Right hindlimb (tissue), 1 donor: ENCODE measurements around the gene MAN2B2.

ENCODE experiments used
- DNase-seq: peaks from one replicate; pipeline ENCODE4 v3.0.0-alpha.2; 2018

MAN2B2 gene

DNA sequence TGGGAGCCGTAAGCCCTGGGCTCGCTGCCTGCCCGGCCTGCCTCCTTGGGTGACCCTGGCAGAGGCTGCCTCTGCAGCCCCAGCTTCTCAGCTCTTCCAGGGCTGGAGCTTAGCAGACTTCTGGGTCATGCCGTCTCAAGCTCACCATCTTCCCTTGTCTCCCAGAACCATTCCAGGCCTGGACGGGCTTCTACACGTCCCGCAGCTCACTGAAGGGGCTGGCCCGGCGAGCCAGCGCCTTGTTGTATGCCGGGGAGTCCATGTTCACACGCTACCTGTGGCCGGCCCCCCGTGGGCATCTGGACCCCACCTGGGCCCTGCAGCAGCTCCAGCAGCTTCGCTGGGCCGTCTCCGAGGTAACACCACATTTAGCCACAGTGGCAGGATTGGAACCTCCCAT lies 22.0 kb downstream of the MAN2B2 start:
- DNase-seq, result no peak

DNA sequence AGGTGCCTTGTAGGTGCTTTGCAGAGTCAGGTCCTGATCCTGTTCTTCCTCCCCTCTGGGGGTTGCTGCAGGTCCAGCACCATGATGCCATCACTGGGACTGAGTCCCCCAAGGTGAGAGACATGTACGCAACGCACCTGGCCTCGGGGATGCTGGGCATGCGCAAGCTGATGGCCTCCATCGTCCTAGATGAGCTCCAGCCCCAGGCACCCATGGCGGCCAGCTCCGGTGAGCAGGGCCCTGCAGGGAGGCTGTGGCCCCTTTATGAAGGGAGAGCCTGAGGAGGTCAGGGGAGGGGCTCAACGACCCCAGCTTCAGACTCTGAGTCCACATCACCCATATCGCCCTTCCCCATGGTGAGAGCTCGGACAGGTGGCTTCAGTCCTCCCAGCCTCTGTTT lies 23.1 kb downstream of the MAN2B2 start:
- DNase-seq, result no peak

DNA sequence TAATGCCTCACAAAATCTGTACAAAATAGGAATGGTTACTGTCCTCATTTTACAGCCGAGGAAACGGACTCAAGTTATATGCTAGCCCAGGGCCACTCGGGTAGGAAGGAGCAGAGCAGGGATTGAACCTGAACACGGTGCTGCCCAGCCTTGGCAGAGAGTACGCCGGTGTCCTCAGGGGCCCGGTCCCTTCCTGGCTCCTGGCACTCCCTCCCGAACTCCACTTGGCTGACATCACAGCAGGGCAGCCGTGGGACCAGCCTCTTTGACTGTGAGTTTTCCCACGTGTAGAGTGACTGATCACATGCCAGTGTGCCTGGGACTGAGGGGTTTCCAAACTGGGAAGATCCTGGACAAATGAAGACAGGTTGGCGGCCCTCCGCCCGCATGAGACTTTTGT lies 23.7 kb downstream of the MAN2B2 start:
- no peak for DNase-seq

DNA sequence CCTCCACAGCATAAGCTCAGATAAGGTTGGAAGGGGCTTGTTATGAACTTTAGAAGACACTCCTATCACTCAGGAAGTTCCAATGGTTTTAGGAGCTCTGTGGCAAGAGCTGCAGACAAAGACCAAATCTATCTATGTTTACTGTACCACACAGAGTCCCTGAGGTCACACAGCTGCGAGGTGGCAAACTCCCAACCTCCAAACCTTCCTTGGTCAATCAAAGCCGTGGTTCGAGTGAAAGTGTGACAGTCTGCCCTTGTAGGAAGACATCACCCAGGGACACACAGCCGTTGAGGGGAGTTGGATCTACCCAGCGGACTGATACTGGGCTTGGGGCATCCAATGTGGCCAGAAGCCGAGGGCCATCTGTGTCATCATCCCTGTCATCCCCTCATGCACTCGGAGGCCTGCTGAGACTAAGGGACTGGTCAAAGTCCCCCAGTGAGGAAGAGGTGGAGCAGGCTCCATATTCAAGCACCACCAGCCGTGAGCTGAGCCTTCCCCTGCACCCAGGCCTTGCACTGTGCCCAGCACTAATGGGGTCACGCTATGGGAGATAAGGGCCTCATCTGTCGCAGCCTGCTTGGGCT lies 26.8 kb downstream of the MAN2B2 start:
- DNase-seq, result no peak

DNA sequence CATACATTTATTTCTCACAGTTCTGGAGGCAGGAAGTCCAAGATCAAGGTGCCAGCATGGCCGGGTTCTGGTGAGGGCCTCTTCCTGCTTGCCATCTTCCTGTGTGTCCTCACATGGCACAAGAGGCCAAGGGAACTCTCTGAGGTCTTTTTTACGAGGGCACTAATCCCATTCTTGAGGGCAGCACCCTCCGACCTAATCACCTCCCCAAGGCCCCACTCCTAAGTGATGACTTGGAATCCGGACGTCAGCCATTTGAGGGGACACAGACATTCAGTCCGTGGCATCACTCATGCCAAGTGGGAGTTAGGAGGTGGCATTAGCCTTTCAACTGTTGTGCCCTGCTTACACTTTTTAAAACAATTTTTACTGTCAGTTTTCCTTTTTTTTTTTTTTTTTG lies 27.3 kb downstream of the MAN2B2 start:
- no peak for DNase-seq

DNA sequence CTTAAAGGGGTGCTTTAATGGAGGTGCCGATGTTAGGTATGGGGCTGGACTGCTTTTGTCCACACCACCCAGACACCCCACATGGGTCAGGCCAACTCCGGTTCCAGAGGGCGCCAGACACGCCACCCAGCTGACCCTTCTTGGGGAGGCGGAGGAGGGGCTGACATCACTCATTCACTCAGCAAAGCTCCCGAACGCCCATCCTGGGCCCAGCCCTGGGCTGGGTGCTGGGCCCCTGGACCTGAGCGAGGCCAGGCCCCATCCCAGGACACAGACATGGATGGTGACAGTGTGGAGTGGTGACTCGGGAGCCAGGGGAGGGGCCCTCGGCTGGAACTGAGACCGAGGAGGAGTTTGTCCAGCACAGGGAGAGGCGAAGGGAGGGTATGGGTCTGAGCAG lies 28.1 kb downstream of the MAN2B2 start:
- no peak for DNase-seq

DNA sequence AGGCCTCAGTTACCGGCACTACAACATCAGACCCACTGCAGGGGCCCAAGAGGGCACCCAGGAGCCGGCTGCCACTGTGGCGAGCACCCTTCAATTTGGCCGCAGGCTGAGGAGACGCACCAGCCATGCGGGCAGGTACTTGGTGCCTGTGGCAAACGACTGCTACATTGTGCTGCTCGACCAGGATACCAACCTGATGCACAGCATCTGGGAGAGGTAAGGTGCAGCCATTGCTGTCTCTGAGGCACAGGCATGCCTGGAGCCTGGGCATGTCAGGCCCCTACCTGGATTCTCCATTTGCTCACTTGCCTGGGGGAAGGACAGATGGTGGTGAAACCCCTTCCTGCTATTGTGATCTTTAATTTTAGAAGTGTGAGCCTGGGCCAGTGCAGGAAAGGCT lies 30.1 kb downstream of the MAN2B2 start:
- no peak for DNase-seq

DNA sequence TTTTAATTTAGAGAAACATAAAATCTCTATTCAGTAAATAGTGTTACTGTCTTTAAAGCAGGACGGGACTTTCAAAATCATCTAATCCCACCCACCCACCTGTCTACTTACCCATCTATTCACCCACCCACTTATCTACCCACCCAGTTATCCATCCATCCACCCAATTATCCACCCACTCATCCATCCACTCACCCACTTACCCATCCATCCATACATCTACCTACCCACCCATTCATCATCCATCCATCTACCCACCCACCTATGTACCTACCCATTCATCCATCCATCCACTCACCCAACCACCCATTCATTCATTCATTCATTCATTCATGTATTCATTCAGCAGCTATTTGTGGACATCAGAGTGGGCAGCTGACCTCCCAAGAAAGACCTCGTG lies 30.6 kb downstream of the MAN2B2 start:
- DNase-seq, result no peak

DNA sequence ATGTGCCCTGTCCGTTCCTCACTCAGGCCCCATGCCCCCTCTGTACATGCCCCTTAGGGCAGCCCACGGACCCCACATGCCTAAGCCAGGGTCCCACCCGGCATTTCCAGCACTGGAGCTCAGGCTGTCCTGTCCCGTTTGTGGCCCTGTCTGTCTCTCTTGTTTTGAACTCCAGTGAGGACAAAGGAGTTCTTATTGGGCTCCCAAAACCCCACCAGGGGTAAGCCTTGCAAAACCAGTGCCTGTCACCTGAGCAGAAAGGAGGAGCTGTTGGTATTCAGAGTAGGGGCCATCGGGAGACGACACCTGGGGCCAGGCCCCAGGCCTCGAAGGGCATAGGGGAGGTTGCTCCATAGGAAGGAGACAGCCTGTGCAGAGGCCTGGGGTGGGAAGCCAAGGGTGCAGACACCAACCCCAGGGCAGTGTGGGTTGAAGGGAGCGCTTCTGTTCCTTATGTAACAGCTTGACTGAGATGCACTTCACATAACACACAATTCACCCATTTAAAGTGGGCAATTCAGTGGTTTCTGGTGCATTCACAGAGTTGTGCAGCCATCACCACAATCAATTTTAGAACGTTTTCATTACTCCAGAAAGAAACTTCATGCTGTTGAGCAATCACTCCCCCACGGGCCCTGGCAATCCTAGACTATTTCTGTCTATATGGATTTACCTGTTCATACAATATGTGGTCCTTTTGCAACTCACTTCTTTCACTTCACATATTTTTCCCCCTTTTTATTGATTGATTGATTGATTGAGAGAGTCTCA lies 31.7 kb downstream of the MAN2B2 start:
- no peak for DNase-seq

DNA sequence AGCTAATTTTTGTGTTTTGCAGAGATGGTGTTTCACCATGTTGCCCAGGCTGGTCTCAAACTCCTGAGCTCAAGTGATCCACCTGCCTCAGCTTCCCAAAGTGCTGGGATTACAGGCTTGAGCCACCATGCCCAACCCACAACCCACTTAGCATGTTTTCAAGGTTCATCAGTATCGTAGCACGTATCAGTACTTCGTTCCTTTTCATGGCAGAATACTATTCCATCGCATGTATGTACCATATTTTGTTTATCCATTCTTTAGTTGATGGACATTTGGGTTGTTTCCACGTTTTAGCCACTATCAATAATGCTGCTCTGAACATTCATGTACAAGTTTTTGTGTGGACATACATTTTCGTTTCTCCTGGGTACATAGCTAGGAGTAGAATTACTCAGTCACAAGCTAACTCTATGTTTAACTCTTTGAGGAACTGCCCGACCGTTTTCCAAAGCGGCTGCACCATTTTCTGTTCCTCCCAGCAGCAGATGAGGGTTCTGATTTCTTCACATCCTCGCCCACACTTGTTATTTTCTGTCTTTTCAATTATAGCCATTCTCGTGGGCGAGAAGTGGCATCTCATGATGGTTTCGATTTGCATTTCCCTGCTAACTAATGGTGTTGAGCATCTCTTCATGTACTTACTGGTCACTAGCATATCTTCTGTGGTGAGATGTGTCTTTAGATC lies 32.5 kb downstream of the MAN2B2 start:
- DNase-seq, result no peak

DNA sequence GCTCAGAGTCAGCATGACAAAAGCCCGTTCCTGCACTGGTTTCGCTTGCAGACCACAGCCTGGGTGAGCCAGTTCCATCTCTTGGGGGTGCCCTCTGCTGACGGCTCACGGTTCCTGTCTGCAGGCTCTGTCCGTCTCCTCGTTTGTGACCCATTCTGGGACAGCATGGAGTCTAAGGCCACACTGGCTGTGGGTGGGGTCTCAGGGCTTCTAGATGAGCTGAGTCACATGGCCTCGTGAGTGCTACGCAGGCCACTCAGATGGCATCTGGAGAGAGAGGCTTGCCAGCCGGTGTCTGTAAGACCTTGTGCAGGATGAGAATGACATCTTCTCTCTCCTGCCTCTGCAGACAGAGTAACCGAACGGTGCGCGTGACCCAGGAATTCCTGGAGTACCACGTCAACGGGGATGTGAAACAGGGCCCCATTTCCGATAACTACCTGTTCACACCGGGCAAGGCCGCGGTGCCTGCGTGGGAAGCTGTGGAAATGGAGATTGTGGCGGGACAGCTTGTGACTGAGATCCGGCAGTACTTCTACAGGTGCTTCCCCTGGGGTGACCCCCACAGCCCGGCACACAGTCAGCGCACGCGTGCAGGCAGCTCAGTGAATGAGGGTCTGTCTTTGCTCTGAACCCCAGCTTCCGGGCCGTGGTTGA lies 33.9 kb downstream of the MAN2B2 start:
- DNase-seq, result no peak

DNA sequence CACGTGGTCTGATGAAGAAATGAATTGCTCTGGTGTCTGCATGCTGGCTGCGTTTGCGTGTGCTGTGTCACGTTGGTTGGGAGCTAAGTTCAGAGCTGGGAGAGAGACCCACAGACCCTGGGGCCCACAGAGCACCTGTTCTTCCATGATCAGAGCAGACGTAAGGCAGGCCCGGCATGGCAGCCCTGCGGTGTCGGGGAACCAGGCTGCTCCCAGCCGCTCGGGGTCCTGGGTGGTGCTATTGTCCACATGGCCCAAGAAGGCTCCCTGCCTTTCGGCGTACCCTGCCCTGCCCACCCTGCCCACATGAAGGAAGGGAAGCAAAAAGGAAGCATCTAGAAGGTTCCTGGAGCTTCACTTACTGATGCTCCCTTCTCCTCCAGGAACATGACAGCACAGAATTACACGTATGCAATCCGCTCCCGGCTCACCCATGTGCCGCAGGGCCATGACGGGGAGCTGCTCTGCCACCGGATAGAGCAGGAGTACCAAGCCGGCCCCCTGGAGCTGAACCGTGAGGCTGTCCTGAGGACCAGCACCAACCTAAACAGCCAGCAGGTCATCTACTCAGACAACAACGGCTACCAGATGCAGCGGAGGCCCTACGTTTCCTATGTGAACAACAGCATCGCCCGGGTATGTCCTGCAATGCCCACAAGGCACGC lies 34.6 kb downstream of the MAN2B2 start:
- DNase-seq, result no peak

DNA sequence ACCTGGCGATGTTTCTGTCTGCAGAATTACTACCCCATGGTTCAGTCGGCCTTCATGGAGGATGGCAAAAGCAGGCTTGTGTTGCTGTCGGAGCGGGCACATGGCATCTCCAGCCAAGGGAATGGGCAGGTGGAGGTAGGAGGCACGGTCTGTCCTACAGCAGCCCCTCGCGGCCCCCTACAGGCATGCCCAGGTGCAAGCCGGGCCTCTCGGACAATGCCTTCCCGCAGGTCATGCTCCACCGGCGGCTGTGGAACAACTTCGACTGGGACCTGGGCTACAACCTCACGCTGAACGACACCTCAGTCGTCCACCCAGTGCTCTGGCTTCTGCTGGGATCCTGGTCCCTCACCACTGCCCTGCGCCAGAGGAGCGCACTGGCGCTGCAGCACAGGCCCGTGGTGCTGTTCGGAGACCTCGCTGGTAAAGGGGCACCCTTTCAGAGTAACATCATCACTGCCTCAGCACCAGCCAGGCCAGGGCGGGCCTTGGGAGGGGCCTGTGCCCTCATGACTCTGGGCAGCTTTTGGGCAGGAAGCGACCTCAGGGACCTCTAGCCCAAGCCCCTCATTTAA lies 36.0 kb downstream of the MAN2B2 start:
- DNase-seq, result no peak

DNA sequence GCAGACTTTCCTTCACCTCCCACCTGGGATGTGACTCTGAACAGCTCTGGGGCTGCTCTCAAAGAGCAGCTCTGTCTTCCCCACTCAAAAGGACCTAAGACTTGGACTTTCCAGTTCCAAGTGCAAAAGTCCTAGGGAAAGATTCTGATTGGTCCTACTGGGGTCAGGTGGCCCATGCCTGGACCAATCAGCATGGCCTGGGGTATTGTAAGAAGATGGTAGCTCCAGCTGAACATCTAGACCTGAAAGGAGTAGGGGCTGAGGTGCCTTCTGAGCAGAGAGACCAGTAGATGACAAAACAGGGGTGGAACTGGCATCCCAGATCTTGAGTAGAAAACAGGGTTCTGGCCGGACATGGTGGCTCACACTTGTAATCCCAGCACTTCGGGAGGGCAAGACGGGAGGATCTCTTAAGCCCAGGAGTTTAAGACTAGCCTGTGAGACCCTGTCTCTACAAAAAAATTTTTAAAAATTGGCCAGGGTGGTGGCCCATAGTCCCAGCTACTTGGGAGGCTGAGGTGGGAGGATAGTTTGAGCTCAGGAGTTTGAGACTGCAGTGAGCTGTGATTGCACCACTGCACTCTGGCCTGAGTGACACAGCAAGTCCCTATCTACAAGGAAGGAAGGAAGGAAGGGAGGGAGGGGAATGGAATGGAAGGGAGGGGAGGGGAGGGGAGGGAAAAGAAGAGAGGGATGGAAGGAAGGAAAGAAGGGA lies 38.1 kb downstream of the MAN2B2 start:
- DNase-seq, result no peak

DNA sequence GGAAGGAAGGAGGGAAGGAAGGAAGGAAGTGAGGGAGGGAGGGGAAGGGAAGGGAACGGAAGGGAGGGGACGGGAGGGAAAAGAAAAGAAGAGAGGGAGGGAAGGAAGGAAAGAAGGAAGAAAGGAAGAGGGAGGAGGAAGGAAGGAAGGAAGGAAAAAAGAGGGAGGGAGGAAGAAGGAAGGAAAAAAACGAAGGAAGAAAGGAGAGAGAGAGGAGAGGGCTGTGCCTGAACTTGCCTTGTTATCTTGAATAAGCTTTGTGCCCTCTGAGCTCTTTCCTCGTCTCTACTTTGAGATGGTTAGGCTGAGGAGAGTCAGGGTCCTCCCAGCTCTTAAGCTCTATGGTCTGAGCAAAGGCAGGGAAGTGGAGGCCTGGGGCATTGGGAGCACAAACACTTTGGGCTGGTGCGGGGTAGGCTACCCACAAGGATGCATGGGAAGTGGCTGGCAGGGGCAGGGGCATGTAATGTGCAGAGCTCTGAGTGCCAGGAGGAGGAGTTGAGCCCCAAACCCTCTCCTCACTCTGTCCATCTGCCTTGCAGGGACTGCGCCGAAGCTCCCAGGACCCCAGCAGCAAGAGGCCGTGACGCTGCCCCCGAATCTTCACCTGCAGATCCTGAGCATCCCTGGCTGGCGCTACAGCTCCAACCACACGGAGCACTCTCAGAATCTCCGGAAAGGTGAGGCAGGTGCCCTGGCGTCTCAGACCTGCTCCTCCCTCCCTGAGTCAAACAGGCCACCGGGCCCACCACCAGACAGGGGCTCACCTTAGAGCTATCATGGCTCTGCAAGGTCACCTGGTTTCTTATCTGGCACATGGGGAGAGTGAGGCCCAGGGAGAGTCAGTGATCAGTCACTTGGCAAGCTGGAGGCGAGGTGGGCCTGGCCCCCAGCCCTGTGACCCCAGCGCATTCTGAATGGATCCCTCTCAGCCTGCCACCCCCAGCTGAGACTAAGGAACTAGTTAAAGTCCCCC lies 39.0 kb downstream of the MAN2B2 start:
- DNase-seq, result no peak

DNA sequence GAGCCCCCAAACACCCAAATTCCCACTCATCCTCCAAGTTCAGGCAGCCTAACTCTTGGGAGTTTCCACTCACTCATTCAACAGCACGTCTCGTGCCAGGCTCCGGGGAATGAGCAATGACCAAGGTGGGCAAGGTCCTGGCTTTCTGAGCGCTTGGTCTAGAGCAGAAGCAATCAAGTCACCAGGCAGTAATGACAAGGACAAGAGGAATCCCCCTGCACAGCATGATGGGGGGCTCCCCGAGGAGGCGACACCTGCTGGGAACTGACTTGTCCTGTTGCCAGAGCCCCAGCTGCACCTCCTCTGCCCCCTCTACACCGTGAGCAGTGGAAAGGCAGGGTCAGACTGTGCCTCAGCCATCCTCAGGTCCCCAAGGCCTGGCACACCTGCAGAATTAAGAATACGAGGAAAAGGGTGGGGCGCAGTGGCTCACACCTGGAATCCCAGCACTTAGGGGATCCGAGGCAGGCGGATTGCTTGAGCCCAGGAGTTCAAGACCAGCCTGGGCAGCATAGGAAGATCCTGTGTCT lies 39.8 kb downstream of the MAN2B2 start:
- no peak for DNase-seq

DNA sequence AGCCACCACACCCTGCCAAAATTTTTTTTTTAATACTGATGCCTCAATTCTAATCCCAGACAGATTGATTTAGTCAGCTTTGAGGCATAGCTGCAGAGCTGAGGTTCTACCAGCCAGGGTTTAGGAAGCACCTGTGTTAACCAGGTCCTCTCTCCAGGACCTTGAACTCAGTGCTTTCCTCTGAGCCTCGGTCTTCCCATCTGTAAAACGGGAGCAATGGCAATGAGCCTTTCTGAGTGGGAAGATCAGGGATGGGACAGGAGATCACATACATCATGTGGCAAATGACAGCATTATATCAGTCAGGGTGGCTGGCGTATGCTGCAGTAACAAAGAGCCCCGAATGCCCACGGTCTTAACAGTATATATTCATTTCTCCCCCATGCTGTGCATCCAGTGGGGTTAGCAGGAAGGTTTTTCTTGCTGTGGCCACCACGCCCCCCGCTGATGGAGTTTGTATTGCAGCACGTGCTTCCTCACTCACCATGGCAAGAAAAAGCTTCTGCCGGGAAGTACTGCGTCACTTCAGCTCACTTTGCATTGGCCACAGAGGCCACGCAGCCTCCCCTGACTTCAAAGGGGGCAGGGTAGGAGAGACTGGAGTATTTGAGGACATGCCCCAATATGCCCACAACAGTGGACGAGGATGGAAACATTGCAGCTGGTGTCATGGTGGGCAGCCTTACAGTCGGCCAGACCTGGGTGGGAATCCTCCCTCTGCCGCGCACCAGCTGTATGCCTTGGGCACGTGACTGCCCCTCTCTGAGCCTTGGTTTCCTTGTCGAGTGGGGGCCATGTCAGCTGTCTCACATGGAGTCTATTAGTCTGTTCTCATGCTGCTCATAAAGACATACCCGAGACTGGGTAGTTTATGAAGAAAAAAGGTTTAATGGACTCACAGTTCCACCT lies 41.4 kb downstream of the MAN2B2 start:
- no peak for DNase-seq

DNA sequence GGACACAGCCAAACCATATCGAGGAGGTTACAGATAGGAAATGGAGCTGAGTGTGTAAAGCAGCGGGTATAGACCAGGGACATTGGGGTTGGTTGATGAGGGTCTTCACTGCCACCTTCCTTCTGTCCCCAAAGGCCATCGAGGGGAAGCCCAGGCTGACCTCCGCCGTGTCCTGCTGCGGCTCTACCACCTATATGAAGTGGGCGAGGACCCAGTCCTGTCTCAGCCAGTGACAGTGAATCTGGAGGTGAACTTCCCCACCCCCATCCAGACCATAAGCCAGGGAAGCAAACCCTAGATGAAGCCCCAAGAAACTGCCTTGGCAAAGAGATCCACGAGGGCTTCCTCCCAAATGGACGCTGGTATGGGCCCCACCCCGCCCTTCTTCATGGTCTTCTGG lies 42.3 kb downstream of the MAN2B2 start:
- DNase-seq, result no peak

DNA sequence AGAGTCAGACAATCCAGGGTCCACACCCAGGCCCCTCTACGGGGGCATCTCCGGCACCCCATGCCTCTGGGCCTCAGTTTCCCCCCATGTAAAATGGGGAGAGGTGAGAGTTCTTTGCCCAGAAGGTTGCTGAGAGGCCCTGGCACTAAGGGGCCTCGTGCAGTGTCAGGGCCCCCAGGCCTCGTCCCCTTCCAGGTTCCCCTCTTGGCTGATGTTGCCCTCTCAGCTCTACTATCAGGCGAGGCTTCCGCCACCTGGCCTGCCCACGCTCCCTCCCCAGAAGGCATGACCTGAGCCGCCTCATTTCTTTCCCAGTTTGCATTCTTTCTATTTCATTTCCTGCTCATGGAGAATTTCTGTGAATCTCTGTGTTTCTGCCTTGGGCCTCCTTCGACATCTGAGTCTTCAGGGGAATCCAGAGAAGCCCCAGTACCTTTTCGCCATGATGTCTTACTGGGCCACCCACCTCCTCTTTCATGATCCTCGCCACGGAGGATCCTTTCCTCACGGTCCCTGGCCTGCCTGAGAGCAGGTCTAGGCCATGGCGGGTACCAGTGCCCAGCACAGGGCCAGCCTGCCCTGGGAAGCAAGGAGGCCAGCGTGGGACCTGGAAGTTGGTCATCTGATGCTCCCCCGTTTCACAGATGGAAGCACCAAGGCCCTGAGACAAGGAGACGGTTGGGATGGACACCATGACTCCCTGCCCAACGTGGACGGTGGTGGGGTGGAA lies 43.6 kb downstream of the MAN2B2 start:
- no peak for DNase-seq
